Subcutaneous abdominal adipose tissue (tissue), 5 donors: ENCODE data around the gene ELK4.

ENCODE experiments used
- H3K27ac ChIP-seq: one replicate; pipeline ENCODE4 v1.7.0; 2013; ENCODE audit warnings: low read depth, mild to moderate bottlenecking, inconsistent platforms, low read length, moderate library complexity
- H3K27me3 ChIP-seq, 5 donors: one replicate each; pipeline ENCODE4 v1.7.0; 2013; ENCODE audit warnings: low read length in 5 of 5, inconsistent platforms in 1 of 5; ENCODE audit not compliant: control insufficient read depth in 5 of 5, insufficient read depth in 4 of 5
- H3K36me3 ChIP-seq, 5 donors: one replicate each; pipeline ENCODE4 v1.7.0; 2013; ENCODE audit warnings: low read length in 5 of 5; ENCODE audit not compliant: control insufficient read depth in 5 of 5, insufficient read depth in 5 of 5
- H3K4me1 ChIP-seq, 5 donors: one replicate each; pipeline ENCODE4 v1.7.0; 2013; ENCODE audit warnings: low read length in 5 of 5, mild to moderate bottlenecking in 3 of 5, moderate library complexity in 1 of 5; ENCODE audit not compliant: control insufficient read depth in 5 of 5, insufficient read depth in 5 of 5
- H3K4me3 ChIP-seq, 5 donors: one replicate each; pipeline ENCODE4 v1.7.0; 2013; ENCODE audit warnings: low read length in 5 of 5, low read depth in 1 of 5
- H3K9ac ChIP-seq, 5 donors: one replicate each; pipeline ENCODE4 v1.7.0; 2013; ENCODE audit warnings: low read length in 5 of 5, mild to moderate bottlenecking in 4 of 5, moderate library complexity in 3 of 5
- H3K9me3 ChIP-seq, 5 donors: one replicate each; pipeline ENCODE4 v1.7.0; 2013; ENCODE audit warnings: low read length in 5 of 5; ENCODE audit not compliant: control insufficient read depth in 5 of 5
- donor health status: healthy.
- donor health status: healthy.
- donor health status: healthy.
- donor health status: healthy.
- donor health status: healthy.

The ELK4 gene

DNA sequence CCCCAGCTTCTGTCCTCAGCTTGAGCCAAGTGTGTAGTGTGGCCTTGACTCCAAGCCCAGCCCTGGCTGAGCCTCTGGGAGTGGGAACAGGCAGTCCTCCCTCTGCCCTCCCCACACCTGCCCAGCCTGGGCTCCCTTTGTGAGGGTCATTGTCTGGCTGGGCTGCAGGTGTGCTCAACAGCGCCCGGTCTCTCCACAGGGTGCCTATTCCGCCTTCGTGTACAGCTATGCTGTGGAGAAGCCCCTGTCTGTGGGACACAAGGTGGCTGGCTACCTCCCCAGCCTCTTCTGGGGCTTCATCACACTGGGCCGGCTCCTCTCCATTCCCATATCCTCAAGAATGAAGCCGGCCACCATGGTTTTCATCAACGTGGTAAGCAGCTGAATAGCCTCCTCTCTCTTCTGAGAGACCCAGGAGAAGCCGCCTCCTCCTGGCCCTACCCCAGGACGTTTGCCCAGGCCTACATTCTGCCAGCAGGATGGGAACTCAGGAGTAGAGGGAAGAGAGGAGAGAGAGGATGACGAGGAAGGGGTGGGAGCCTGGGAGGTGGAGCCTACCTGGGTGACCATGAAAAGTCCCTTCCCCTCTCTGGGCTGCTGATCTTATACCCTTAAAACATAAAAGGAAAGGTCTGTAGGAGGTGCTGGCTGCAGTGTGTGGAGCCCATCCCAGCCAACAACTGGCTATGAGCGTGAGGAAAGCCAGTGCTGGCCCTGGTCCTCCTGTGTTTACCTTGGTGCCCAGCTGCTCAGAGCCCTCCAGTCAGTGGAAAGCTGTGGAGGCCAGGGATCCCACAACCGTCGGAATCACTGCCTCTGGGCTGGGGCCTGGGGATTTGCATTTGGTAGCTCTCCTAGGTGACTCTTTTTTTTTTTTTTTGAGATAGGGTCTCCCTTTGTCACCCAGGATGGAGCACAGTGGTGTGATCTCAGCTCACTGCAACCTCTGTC lies 45.7 kb downstream of the ELK4 start:
- Histone ChIP-seq H3K9ac (no peak overlapping the region), H3K9me3 (no peaks in the 10 kb centered on the region), H3K36me3 (peaks cover 0 to 2% (median 0%) of the 10 kb centered on the region in 5 donors), H3K27me3 (peaks cover 4 to 16% (median 8%) of the 10 kb centered on the region in 5 donors), H3K4me1 (peaks cover 0 to 23% (median 0%) of the 10 kb centered on the region in 5 donors), H3K4me3 (no peak overlapping the region), H3K27ac (no peak overlapping the region)

DNA sequence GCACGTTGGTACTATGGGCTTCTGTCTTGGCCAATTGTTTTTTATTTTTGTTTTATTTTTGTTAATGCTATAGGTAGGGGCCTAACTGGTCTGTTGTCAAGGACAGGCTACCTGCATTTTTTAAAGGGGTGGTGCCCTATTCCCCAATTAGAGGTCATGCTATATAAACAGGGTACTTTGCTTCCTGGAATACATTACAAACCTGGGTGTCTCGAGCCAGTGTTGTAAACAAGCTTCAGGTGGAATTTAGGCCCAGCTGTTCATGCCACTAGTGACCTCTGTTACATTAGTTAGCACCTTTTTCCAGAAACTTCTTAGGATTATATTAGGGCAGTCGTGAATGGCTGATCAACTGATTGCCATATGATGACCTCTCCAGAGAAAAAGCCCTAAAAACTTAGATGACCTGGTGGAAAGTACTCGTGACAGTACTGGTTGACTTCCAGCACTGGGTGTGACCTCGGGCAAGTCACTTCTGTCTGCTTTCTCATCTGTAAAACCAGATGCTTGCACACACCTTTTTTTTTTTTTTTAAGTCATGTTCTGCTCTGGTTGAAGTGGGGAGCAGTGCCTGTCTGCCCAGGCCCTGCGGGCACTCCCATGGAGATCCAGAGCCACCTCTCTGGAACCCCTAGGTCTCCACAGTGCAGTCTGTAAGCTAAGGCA lies 46.5 kb downstream of the ELK4 start:
- Histone ChIP-seq H3K27ac (no peak overlapping the region), H3K4me1 (peaks cover 0 to 23% (median 0%) of the 10 kb centered on the region in 5 donors), H3K27me3 (peaks cover 8 to 20% (median 12%) of the 10 kb centered on the region in 5 donors), H3K9me3 (no peaks in the 10 kb centered on the region), H3K9ac (no peak overlapping the region), H3K4me3 (no peak overlapping the region), H3K36me3 (peaks cover 0 to 2% (median 0%) of the 10 kb centered on the region in 5 donors)

DNA sequence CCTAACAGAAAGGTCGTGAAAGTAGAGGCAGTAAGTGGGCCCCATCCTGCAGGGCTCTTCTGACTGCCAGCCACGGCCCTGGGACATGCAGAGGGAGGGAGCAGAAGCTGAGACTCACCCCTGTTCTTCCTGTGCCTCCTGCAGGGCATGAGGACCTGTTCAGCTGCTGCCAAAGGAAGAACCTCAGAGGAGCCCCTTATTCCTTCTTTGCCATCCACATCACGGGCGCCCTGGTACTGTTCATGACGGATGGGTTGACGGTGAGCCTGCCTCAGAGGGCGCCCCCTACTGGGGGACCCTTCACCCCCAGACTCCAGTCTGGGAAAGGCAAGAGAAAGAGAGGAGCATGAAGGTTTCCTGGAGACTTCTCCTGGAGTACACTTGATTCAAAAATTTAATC lies 47.1 kb downstream of the ELK4 start:
- H3K27me3 ChIP-seq: peaks cover 8 to 25% (median 15%) of the 10 kb centered on the region in 5 donors
- H3K36me3 ChIP-seq: peaks cover 0 to 2% (median 0%) of the 10 kb centered on the region in 5 donors
- H3K4me1 ChIP-seq: peaks cover 0 to 23% (median 0%) of the 10 kb centered on the region in 5 donors
- no peak overlapping the region for H3K4me3 ChIP-seq
- no peaks in the 10 kb centered on the region for H3K9me3 ChIP-seq
- H3K27ac ChIP-seq: no peak overlapping the region
- H3K9ac ChIP-seq: no peak overlapping the region

DNA sequence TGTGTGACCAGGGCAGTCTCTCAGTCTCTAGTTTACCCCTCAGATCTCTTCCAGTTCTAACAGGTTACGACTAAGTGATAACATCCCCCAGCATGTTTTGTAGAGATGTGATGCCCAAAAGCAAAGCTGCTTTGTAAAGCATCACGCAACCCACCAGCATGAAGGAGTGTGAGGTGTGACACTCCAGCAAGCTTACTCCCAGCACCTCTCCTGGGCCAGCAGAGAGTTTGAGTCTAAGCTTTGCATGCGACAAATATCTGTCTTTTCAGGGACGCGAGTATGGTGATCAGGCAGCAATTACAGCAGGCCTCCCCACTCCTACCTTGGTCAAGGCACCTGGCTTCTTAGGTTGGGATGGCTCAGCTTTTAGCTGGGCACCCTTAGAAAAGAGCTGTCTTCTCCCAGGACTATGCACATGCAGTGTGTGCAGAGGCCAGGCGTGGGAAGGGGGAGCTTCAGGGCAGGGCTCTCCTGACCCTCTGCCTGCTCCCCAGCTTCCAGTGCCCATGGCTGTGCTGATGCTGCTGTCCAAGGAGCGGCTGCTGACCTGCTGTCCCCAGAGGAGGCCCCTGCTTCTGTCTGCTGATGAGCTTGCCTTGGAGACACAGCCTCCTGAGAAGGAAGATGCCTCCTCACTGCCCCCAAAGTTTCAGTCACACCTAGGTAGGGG lies 48.2 kb downstream of the ELK4 start:
- Histone ChIP-seq H3K9ac (no peak overlapping the region), H3K4me3 (no peak overlapping the region), H3K4me1 (peaks cover 0 to 23% (median 0%) of the 10 kb centered on the region in 5 donors), H3K27ac (peak overlapping the region; percentile 37), H3K9me3 (no peaks in the 10 kb centered on the region), H3K36me3 (peaks cover 0 to 2% (median 0%) of the 10 kb centered on the region in 5 donors), H3K27me3 (peaks cover 8 to 28% (median 19%) of the 10 kb centered on the region in 5 donors)

DNA sequence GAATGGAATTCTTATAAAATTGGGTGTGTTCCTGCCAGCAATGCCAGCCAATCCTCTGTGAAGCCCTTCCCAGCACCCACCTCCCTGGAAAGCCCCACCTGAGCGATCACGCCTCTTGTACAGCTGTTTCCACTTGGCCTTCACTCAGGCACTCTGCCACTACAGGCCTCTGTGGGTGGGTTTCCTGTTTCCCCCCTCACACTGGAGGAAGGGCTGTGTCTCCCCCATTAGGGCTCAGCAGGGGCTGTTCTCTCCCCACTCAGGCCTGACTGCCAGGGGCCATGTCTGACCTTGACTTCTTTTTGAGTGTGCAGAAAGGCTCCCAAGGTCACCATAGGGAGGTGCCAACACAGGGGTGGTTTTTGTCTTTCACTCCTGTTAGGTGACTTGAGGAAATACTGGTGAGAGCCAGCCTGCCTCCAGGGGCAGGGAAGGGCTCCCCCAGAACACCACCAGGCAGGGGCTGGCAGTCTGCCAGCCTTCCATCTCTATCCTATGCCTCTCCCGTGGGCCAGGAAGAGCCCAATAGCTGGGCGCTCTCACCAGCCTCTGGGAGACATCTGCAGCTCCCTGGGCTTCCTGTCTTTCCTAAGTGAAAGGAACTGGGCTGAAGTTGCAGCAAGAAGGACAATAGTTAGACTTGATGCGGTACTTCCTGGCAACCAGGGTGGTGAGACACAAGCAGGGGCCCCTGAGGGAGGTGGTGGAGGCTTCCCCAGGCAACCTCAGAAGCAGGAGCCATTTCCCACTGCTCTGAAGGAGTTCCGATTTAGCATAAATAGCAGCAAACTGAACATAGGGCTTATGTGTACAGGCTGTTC lies 49.1 kb downstream of the ELK4 start:
- peaks cover 0 to 2% (median 0%) of the 10 kb centered on the region in 5 donors for H3K36me3 ChIP-seq
- peaks cover 0 to 23% (median 0%) of the 10 kb centered on the region in 5 donors for H3K4me1 ChIP-seq
- H3K9ac ChIP-seq: no peak overlapping the region
- H3K9me3 ChIP-seq: no peaks in the 10 kb centered on the region
- H3K27me3 ChIP-seq: peaks cover 8 to 32% (median 19%) of the 10 kb centered on the region in 5 donors
- H3K4me3 ChIP-seq: no peak overlapping the region
- peak overlapping the region; percentile 37 for H3K27ac ChIP-seq

DNA sequence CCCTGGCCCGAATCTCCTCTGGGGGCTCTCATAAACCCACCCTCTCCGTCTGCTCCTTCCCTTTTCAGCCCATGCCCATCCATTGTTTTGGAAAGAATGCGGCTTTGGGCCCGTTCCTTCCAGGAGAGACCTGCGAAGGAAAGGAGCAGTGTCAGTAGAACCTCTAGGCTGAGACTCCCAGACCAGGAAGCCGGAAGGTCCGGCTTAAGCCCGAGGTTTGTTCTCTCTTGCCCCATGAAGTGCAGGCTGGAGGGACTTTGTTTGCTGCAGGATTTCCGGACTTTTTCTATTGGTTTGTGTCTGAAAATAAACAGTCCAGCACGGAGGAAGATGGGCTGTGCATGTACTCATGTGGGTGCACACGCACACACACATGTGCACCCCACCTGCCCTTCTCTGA lies 49.8 kb downstream of the ELK4 start:
- Histone ChIP-seq H3K36me3 (peaks cover 0 to 2% (median 0%) of the 10 kb centered on the region in 5 donors), H3K4me1 (peaks cover 0 to 23% (median 0%) of the 10 kb centered on the region in 5 donors), H3K27me3 (peaks cover 13 to 39% (median 19%) of the 10 kb centered on the region in 5 donors), H3K4me3 (no peak overlapping the region), H3K27ac (peak overlapping the region; percentile 35), H3K9me3 (no peaks in the 10 kb centered on the region), H3K9ac (no peak overlapping the region)

DNA sequence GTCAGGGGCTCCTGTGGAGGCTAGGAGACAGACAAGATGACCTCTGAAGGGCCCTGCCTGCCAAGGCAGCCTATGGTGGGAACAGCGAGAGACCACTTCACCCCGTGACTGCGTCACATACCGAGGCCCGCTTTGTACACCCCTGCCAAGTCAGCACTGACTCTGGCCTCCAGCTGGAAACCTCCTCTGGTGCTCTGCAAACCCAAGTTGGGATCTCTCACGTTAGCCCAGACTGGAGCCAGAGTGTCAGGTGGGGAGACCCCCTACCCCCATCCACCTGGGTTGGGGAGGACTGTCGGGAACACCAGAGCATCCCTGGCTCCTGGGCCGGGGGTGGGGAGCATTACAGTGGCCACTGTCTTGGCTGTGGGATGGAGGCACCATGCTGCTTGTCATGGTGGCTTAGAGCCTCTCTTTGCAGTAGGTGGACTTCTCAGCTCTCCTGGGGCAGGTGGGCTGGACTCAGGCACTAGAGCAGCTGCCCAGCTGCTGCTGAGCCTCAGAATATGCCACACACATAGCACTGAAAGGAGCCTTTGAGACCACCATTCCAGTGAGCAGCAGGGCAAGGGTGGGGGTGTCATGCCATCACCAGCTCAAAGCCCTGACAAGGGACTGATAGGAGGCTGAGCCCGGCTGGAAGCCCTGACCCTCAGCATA lies 50.4 kb downstream of the ELK4 start:
- Histone ChIP-seq H3K4me3 (no peak overlapping the region), H3K9ac (no peak overlapping the region), H3K4me1 (peaks cover 0 to 23% (median 0%) of the 10 kb centered on the region in 5 donors), H3K9me3 (no peaks in the 10 kb centered on the region), H3K27me3 (peaks cover 13 to 41% (median 19%) of the 10 kb centered on the region in 5 donors), H3K27ac (peak overlapping the region; percentile 35), H3K36me3 (peaks cover 0 to 2% (median 0%) of the 10 kb centered on the region in 5 donors)

DNA sequence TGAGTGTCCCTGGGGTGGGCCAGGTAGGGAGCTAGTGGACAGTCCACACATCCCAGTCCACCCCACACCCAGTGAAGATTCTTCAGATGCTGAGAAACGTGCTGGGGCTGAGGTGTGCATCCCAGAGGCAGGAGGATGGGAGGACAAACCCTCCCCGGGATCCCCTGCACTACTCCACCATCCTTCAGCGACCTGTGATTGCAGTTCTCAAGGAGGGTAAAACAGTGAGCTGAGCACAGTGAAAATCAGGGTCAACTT lies 51.0 kb downstream of the ELK4 start:
- H3K9ac ChIP-seq: no peak overlapping the region
- H3K4me3 ChIP-seq: no peak overlapping the region
- H3K36me3 ChIP-seq: peaks cover 0 to 2% (median 0%) of the 10 kb centered on the region in 5 donors
- no peaks in the 10 kb centered on the region for H3K9me3 ChIP-seq
- peaks cover 12 to 41% (median 19%) of the 10 kb centered on the region in 5 donors for H3K27me3 ChIP-seq
- H3K27ac ChIP-seq: no peak overlapping the region
- H3K4me1 ChIP-seq: peaks cover 0 to 23% (median 0%) of the 10 kb centered on the region in 5 donors
